T47D (cell line): ENCODE results near the gene IZUMO1R.

ENCODE experiments used
- DNase-seq, 2 experiments: peaks; one replicate each; pipeline versions ENCODE4 v3.0.0 to v3.0.0-alpha.2; 2011 to 2012; ENCODE audit warnings: low read depth in 1 of 2, low spot score in 1 of 2
- JUND ChIP-seq: IDR thresholded peaks from 2 replicates; pipeline ENCODE4 v1.6.1; 2012; ENCODE audit warnings: low read depth
- in situ Hi-C: cut with HindIII; loops from 2 replicates; pipeline ENCODE4 v1.10.0; 2016; ENCODE audit warnings: low sequenced_read_pairs, low pct_unique_long_range_greater_than_20kb

Gene IZUMO1R

DNA sequence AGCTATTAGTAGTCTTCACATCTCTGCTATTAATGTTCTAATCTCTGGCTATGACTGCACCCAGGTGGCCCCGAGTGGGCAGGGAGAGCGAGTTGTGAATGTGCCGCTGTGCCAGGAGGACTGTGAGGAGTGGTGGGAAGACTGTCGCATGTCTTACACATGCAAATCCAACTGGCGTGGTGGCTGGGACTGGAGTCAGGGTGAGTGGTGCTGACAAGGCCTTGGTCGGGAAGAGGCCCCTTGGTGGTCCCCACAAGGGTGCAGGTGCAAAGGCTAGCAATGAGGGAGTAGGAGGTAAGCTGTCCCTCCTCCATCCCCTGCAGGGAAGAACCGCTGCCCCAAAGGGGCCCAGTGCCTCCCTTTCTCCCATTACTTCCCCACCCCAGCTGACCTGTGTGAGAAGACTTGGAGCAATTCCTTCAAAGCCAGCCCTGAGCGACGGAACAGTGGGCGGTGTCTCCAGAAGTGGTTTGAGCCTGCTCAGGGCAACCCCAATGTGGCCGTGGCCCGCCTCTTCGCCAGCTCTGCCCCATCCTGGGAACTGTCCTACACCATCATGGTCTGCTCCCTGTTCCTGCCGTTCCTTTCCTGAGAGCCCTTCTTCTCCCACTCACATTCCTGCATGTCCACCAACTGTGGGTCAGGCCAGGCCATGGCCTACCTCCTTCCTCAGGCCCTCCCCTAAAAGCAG, 2.9 kb downstream of the IZUMO1R start:
- no peak for DNase-seq
- in situ Hi-C loops = no loop called here
- no peak for TF ChIP-seq JUND

DNA sequence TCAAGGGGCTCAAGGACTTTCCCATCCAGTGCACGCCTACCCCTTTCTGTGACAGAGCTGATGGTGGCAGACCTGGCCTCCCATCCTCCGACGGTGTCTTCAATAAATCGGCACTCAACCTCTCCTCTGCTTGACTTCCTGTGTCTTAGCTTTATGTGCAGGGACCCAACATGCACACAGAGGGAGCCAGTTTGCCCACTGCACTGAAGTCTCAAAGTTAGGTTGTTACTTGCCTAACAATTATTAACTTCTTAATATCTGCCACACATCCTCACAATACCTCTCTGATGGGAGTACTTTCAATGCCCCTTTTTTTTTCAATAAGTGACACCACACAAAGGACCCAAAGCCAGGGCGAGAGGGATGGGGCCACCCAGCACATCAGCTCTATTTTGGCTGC, 3.6 kb downstream of the IZUMO1R start:
- no peak for DNase-seq
- in situ Hi-C loops = no loop called here
- no peak for TF ChIP-seq JUND

DNA sequence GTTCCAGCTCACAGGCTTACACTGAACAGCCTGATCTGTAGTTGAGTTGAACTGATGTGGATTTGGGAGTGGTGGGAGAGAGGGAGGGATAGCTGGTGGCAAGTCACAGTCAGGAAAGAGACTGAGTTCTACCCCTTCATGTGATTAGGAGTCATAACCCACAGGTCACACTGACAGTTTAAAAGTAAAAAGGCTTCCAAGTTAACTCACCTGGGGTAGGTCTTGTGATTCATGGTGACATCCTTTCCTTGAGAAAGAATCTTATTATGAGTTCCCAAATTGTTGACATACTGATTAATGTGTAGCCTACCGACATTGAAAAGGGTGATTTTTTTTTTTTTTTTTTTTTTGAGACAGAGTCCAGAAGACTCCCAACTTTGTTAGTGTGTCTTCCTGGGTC, 5.4 kb downstream of the IZUMO1R start:
- no peak for TF ChIP-seq JUND
- DNase-seq = no peak
- in situ Hi-C loops = no loop called here

DNA sequence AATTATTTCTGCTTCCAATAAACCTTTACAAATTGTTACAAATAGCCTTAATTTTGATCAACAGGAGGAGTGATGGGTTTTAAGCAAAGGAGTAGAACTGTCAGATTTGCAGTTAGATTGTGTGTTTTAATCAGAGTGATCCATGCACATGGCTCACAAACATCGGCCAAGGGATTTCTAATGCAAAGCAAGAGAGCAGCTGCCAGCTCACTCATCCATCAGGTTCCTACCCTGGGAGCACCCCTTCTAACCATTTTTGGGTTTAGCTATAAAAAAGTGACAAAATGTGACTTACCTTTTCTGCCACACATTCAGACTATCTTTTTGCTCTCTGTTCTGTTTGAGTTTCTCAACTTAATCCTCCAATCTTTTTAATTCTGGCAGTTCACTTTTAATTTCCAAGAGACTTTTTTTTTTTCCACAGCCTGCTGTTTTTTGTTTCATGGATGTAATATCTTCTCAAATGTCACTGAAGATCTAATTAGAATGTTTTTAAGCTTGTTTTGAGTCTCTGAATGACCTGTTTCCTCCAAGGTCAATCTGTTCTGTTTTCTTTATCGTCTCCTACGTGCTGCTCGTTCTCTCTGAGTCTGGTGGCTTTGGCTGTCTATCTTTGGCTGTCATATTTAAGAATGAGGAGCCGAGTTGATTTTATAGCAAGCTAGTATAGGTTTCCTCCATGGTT, 6.0 kb downstream of the IZUMO1R start:
- no peak for TF ChIP-seq JUND
- in situ Hi-C loops = no loop called here
- DNase-seq = no peak

DNA sequence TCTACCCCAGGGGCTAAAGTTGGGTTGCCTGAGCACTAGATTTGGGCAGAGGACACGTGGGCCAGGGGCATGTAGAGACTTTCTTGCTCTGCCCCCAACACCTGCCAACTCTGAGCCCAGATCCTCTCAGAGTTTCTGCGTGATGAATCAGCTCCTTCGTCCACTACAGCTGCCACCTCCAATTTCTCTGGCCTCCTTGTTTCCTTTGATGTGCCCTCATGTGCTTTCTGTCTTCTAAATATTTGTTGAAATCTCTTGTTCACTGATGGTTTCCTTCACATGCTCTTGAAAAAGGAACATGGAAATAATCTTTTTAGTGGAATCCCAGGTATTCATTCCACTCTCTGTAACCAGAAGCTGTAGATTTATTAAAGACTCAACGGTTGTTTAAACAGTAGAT, 8.0 kb downstream of the IZUMO1R start:
- no peak for TF ChIP-seq JUND
- DNase-seq = no peak
- in situ Hi-C loops = no loop called here

DNA sequence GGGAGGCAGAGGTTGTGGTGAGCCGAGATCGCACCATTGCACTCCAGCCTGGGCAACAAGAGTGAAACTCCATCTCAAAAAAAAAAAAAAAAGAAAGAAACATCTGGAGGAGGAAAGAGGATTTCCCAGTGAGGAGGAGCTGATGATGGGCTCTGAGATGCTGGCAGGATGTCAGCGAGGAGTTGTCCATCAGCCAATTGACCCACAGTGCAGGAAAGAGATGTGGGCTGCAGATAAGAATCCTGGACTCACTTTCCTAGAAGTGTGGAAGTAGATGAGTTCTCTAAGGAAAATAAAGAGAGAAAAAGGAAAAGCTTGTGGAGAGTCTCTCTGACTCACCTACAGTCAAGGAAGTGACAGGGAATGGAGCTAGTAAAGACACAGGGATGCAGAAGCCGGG, 9.7 kb downstream of the IZUMO1R start:
- TF ChIP-seq JUND = no peak
- in situ Hi-C loops = no loop called here
- no peak for DNase-seq

DNA sequence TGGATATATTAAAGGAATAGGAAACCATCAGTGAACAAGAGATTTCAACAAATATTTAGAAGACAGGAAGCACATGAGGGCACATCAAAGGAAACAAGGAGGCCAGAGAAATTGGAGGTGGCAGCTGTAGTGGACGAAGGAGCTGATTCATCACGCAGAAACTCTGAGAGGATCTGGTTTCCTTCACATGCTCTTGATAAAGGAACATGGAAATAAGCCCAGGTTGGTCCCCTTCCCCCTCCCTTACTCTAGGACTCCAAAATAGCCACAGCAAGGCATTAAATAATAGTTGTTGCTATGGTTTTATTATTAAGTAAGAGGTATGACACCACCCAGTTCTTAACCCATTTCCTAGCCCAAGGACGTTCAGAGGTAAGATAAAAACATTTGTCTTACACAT, 11.3 kb downstream of the IZUMO1R start:
- in situ Hi-C loops = no loop called here
- no peak for TF ChIP-seq JUND
- no peak for DNase-seq

DNA sequence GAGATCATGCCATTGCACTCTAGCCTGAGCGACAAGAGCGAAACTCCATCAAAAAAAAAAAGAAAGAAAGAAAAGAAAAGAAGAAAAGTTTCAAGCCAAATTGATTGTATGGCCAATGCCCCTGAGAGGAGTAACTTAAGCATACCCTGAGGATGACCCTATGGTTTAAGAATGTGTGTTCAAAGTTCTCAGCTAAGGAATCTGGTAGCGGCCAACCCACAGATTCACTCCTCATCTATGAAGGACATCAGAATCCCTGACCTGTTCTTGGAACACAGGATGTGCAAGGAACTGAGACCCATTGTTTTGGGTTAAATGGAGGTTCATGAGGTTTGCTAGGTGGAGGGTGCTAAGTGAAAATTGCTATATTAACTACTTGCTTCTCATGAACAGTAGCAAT, 18.1 kb downstream of the IZUMO1R start:
- DNase-seq = no peak
- no peak for TF ChIP-seq JUND
- in situ Hi-C loops = no loop called here

DNA sequence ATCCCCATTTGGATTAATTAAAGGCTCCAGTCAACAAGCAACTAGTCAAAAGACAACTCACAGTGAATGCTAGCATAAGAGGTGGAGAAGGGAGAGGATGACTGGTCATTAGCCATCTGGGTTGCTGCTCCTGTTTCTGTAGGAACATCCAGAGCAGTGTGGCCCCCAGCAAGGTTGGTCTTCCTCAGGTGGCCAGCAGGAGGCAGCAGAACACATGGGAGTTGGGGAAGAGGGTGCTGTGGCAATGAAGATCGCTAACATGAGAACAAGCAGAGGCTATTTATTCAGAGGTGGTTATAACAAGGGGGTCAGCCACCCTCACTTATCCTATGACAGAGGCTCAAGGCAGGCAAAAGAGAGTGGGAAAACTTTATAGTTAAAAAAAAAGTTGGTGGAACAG, 21.3 kb downstream of the IZUMO1R start:
- in situ Hi-C loops = no loop called here
- TF ChIP-seq JUND = no peak
- DNase-seq = no peak

DNA sequence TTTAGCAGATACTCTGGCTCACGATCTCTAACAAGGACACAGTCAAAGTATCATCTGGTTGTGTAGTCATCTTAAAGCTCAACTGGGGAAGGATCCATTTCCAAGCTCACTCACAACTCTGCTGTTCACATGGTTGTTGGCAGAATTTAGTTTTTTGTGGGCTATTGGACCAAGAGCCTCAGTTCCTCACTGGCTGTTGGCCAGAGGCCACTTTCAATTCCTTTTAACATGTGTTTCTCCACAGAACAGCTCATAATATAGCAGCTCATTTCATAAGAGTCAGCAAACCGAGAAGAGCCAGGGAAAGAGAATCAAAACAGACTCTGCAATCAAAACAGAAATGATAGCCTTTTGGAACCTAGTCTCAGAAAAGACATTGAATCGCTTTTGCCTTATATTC, 22.6 kb downstream of the IZUMO1R start:
- DNase-seq = no peak
- in situ Hi-C loops = no loop called here
- no peak for TF ChIP-seq JUND

DNA sequence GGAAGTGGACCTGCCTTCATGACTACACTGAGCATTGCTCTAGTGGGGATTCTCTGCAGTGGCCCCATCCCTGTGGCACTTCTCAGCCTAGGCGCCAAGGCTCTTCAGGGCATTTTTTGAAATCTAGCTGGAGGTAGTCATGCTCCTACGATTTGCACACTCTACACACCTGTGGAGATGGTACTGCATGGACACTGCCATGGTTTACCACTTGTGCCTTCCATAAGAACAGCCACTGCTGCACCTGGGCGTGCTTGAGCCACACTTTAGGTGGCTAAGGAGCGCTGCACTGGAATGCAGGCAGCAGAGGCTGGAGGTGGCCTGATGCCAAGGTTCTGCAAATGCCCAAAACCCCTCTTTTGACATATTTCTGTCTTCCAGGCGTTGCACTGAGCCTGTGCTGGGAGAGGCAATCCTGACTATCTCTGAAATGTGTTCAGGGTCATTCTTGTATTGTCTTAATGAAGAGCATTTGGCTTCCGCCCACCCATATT, 24.3 kb downstream of the IZUMO1R start:
- no peak for DNase-seq
- in situ Hi-C loops = no loop called here
- TF ChIP-seq JUND = no peak

DNA sequence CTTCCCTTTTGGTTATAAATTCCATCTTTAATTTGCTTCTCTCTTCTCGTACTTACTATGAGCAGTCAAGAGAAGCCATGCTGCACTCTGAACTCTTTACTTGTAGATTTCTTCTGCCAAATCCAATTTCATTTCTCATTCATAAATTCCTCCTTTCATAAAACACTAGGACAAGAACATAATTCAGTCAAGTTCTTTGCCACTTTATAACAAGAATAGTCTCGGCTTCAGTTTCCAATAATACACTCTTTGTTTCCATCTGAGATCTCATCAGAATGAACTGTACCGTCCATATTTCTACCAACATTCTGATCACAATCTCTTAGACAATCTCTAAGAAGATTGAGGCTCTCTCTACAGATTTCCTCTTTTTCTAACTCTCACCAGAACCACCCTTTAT, 25.1 kb downstream of the IZUMO1R start:
- no peak for DNase-seq
- TF ChIP-seq JUND = no peak
- in situ Hi-C loops = no loop called here

DNA sequence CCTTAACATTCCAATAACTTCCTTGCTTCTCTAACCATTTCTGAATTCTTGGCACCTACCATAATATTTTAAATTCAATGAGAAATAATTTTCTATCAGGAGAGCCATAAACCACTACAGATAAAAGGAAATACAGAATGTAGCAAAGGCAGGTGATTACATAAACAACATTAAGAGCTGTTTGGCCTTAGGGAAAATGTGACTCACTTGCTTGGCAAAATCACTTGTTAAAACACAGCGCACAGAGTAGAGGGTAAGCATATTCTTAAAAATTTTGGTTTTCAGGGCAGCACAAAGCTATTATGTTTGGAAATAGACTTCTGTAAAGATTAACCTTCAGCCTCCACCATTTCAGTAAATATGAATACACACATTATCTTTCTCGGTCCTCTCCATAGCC, 26.4 kb downstream of the IZUMO1R start:
- in situ Hi-C loops = no loop called here
- DNase-seq = peak in 1 of 2 experiments; percentile 34
- peak; percentile 57; the same call in 1 of the 2 replicates for TF ChIP-seq JUND
